GM18526 (cell line): ENCODE data around the gene TXN2.

Experiments
- POLR2A ChIP-seq: IDR thresholded peaks from 3 replicates; pipeline ENCODE4 v1.6.1; 2011; ENCODE audit not compliant: insufficient read length; ENCODE audit errors: extremely low read depth

TXN2 gene

DNA sequence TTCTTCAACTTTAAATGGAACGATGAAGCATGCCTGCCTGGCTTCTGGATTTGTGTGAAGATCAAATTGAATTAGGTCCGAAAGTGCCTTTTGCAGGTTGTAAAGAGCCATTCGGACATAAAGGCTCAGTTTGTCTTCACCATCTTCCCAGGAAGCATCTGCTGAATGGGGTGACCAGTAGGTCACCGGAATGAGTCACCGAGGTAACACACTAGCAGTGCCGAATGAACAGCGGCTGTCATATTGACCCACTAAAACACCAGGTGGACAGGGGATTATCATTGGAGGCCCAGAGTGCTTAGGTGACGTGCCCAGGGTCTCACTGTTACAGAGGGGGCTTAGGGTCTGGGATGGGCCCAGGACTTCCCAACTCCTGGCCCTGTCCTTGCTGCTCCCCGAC is 50.6 kb downstream of the TXN2 start:
- no peak for TF ChIP-seq POLR2A

DNA sequence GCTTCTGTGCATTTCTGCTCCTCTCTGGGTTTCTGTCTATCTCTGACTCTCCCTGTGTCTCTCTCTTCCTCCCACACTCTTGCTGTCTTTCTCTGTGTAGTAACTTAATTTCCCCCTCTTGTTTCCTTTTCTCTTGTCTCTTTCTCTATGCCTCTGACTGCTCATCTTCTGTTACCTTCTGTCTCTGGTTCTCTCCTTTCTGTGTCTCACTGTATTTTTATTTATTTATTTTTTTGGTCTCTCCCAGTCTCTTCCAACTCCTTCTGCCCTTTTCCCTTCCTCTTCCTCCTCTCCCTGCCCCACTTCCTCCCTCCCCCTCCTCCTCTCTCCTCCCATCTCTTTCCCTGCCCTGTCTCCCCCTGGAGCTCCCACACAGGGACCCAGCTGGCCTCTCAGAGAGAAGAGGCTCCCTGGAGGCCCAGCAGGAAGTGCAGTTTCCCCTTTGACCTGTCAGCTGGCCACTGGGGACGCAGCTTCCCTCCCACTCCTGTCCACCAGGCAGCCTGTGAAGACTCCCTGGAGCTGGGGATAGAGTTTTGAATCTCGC is 55.4 kb downstream of the TXN2 start:
- TF ChIP-seq POLR2A: no peak

DNA sequence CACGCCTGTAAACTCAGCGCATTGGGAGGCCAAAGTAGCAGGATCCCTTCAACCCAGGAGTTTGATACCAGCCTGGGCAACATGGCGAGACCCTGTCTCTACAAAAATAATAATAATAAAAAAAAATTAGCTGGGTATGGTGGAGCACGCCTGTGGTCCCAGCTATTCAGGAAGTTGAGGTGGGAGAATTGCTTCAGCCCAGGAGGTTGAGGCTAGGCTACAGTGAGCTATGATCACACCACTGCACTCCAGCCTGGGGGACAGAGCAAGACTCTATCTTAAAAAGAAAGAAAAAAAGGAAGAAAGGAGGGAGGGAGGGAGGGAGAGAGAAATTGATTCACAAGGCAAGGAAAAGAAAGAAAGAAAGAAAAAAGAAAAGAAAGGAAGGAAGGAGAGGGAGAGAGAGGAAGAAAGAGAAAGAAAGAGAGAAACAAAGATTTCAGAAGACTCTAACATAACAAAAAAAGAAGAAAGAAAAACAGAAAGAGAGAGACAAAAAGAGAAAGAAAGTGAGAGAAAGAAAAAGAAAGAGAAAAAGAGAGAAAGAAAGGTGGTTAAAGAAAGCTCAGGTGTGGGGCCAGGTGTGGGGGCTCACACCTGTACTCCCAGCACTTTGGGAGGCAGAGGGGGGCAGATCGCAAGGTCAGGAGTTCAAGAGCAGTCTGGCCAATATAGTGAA is 56.4 kb downstream of the TXN2 start:
- TF ChIP-seq POLR2A: no peak

DNA sequence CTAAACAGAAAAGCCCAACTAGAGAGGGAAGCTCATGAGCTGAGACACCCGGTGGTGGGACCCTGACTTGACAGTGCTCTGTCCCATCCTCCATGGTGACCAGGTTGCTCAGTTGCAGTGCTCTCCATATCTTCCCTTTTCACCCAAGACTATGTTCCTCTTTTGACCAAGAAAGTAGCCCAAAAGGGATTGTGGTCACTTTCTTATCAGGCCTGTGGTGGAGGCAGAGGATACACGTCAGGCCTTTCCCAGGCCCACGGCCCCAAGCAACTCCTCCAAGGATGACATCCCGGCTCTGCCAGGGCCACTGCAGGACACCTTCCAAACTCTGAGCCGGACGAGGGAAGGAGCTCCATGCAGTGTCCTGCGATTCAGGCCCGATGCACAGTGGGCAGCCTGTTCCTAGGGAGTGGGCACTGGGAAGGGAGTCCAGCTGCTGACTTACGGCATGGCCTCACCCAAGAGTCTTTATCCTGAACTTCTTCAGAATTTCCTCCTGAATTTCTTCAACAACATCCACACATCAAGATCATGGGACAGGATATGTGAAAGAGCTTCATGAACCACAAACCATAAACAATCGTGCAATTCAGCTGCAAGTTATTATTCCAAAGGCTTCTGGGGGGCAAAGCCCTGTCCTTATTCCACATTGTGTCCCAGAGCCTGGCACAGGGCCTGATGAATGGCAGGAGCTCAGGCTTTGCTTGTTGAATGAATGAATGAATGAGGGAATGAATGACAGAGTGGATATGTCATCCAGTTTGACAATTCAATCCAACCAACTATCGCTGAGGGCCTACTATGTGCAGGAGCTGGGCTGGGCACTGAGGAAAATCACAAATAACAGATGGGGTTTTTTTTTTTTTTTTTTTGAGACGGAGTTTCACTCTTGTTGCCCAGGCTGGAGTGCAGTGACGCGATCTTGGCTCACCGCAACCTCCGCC is 57.7 kb downstream of the TXN2 start:
- TF ChIP-seq POLR2A: no peak

DNA sequence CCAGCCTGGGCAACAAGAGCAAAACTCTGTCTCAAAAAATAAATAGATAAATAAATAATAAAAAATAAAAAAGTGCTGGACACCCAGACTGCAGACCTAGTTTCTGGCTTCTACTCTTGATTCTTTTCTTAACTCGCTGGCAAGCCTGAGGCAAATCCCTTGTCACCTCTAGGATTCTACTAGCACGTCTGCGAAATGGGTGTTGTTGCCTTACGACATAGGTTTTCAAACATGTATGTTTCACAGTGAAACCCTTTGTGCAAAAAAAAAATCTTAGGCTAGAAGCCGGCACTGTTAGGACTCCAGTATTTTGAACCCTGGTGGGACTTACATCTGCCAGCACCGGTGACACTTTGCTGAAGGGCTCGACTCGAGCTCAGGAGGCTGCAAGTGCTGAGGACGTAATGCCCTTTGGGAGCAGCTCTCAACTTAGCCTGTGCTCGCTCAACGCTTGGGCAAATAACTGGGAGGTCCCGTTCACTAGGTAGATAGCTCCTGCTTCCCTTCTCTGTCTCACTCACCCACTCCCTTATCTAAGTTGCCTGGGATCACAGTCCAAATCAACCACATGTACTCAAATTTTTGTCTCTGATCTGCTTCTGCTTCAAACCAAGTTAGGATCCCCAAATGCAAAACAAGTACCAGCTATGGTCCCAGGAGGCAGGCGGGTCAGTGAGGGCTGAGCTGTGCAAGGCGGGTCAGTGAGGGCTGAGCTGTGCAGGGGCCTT is 59.0 kb downstream of the TXN2 start:
- no peak for TF ChIP-seq POLR2A

DNA sequence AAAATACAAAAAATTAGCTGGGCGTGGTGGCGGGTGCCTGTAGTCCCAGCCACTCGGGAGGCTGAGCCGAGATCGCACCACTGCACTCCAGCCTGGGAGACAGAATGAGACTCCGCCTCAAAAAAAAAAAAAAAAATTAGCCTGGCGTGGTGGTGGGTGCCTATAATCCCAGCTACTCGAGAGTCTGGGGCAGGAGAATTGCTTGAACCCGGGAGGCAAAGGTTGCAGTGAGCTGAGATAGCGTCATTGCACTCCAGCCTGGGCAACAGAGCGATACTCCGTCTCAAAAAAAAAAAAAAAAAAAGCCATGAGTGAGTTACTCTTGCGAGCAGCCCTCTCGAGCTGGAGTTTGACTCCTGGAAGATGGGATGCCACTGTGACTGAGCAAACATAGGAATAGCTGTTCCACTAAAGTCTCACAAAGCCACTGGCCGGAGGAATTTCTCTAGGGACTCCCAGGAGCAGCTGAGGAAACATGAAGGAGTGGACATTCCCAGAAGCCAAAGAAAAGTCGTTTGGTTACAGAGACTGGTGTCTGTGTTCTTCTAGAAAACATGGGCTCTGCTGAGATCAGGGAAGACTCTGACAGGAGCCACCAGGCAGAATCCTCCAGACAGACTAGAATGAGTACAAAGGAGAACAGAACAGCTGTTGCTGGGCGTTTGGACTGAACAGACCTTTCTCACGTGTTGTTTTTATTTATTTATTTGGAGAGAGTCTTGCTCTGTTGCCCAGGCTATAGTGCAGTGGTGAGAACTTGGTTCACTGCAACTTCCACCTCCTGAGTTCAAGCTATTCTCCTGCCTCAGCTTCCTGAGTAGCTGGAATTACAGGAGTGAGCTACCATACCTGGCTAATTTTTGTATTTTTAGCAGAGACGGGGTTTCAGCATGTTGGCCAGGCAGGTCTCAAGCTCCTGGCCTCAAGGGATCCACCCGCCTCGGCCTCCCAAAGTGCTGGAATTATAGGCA is 61.2 kb downstream of the TXN2 start:
- no peak for TF ChIP-seq POLR2A

DNA sequence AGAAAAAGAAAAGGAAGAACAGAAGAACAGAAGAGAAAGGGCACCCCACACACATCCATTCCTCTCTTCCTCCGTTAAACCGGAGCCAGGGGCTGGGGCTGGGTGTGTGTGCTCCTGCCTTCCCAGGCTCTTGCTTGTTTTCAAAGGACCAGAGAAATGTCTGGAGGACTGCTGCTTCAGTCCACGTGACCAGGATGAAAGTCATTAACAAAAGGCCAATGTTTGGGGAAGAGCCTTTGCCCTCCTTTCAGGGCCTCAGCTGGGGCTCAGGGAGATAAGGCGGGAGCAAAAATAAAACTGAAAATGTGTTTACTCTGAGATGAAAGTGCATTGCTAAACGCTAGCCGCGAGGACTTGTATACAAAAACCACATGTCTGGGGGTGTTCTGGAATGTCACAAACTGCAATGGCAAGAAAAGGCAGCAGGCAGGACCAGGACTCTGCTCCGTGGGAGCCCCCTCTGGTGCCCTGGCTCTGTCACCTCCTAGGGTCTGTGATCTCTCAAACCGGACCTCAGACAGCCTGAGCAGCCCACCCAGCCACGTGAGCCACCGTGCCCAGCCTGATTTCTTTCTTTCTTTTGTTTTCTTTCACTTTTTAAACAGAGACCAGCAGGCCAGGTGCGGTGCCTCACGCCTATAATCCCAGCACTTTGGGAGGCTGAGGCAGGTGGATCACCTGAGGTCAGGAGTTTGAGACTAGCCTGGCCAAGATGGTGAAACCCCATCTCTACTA is 62.1 kb downstream of the TXN2 start:
- no peak for TF ChIP-seq POLR2A

DNA sequence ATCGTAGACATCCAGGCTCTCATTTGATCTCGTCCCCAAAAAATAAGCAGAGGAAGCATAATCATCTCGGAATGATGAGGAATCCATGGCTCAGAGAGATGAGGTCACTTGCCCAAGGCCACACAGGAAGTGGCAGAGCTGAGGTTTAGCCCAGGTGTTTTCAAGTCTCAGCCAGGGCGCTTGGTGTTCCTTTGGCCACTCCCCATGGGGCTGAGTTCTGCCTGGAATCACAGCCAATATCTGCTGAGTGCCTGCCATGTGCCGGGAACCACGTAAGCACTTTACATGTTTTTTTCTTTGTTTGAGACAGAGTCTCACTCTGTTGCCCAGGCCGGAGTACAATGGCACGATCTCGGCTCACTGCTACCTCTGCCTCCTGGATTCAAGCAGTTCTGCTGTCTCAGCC is 64.2 kb downstream of the TXN2 start:
- no peak for TF ChIP-seq POLR2A
